Omental fat pad (tissue), 4 donors: Measurements from ENCODE around the gene DNAH7. TPM values are rescaled to one million over a fixed set of nuclear protein-coding genes. Genes with fewer than 3 reads are reported as not detected.

ENCODE experiments used
- ATAC-seq: fragments of 150-250 bp; one replicate; pipeline ENCODE4 v1.9.1; 2016; ENCODE audit warnings: mild to moderate bottlenecking, moderate library complexity; ENCODE audit not compliant: low FRiP score
- DNase-seq: peaks from one replicate; pipeline ENCODE4 v3.0.0-alpha.2; 2019; ENCODE audit warnings: low spot score
- CTCF ChIP-seq, 3 donors: fragments of 450-650 bp; IDR thresholded peaks; one replicate each; pipeline ENCODE4 v1.5.1; 2016 to 2017; ENCODE audit warnings: antibody characterized with exemption in 3 of 3, mild to moderate bottlenecking in 3 of 3, moderate library complexity in 2 of 3
- total RNA-seq, 4 donors: library from RNA; depleted of rRNA; stranded (reverse); fragments of >200 nt; gene quantifications; one replicate each; pipeline ENCODE4 v1.1.0, GENCODE V29; 2016

DNAH7 gene
- total RNA-seq, 4 donors from 2014 or later = 0.16 to 3.6 (median 1.4) TPM

DNA sequence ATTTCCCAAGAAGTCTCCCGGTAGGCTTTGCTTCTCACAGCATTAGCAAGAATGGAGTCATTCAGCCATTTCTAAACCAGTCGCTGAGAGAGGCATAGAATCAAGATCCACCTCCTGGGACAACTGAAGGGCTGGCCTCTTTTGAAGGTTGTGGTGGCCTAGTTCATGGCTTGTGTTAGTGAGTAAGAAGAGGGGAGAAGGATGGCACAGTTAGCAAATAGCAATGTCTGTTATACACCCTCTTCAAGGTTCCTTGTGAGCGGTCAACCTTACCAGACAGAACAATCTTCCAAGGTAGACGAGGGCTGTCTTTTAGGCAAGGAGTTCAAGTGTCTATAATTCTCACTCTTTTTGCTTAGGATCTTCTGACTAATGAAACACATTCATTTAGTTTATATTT is 35.4 kb upstream of the DNAH7 start:
- no peak for TF ChIP-seq CTCF (IDR thresholded peaks at IDR 0.05)
- ATAC-seq (no peak), DNase-seq (no peak)

- DNase-seq = no peak
- TF ChIP-seq CTCF (IDR thresholded peaks at IDR 0.05) = no peak
- no peak for ATAC-seq
Observed at GRCh38 chr2:196103626-196104025, 35.0 kb upstream of the DNAH7 start.

DNA sequence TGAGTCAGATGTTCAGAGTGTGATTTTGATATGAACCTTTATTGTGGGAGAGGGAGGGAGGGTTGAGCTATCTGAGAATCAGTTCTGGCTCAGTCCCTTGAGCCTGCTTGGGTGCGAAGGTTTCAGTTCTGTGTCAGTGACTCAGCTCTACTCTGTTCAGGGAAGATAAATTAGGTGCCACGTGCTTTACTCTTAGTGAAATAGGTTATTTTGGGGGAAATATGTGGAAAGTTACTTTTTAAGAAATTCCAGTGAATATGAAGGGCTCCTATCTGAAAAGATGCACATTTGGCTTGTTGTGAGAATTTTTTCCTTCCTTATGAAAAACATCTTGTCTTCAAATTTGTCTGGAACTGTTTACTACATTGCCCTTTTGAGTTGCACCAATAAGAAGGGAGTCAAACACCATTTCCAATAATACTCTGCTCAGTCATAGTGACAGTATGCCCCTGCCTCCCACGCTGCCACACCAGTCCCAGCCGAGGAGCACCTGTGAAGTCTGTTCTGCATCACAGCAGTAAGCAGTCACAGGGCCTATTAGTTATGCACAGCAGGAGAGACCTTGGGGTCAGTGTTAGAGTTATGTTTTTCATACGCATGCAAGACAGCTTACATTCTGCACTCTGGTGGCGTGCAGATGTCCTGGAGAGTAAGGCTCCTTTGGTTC is 32.8 kb upstream of the DNAH7 start:
- ATAC-seq (peak; percentile 92), DNase-seq (no peak)

DNA sequence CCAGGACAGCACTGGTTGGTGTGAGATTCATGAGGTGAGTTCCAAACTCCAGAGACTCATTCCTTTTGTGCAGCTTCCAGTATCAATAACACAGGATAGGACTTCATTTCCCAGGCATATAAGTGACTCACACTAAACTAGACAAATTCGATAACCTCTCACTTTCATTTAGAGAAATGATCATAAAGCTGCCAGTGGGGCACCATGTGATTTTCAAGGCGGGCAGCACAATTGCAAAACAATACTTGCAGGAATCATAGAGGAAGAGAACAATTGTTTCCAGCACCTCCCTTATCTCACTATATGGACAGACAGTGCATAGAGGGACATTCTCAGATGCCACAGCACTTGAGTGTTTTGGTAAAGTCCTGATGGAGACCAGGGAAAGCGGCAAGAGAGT is 31.3 kb upstream of the DNAH7 start:
- TF ChIP-seq CTCF (IDR thresholded peaks at IDR 0.05) = no peak
- DNase-seq (no peak), ATAC-seq (no peak)

More for the DNA sequence above, 32.8 kb upstream of the DNAH7 start:
- TF ChIP-seq CTCF (IDR thresholded peaks at IDR 0.05) = no peak

- no peak for TF ChIP-seq CTCF (IDR thresholded peaks at IDR 0.05)
- DNase-seq = no peak
- ATAC-seq = no peak
Observed at GRCh38 chr2:196097864-196098660, 29.4 kb upstream of the DNAH7 start.

DNA sequence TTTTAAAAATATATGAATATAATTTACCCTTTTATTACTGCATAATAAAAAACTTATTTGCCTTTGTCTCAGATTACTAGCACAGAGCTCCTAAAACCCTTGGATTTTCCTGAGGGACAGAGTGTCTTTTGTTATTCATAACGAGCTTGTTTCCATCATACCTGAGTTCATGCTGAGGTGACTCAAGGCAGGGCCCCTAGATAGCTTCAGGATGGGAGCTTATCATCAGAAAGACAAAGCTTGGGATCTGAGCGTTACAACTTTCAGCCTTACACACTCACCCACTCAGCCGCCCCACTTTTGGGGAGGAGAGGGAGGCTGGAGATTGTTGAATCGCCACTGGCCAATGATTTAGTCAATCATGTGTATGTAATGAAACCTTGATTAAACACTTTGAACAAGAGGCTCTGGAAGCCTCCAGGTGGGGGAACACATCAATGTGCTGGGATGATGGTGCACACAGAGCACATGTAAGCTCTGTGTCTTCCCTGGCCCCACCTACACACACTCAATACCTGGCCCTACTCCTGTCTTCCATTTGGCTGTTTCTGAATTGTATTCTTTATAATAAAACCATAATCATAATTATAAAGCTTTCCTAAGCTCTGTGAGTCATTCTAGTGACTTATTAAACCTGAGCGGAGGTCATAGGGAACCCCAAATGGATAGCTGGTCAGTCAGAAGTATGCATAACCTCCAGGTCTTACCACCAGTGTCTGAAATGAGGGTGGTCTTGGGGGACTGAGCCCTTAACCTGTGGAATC is 28.5 kb upstream of the DNAH7 start:
- TF ChIP-seq CTCF (IDR thresholded peaks at IDR 0.05) = no peak
- ATAC-seq (no peak), DNase-seq (no peak)
